Pancreas (tissue), 10 donors: ENCODE results near the gene CD247. TPM values are rescaled to one million over a fixed set of nuclear protein-coding genes. Genes with fewer than 3 reads are reported as not detected.

Source experiments
- ATAC-seq, 4 donors: fragments of 200-7000 bp; cut with Tn5 transposase; one replicate each; pipeline versions ENCODE4 v1.8.0 to v1.9.1; 2020; ENCODE audit warnings: mild to moderate bottlenecking in 4 of 4, moderate library complexity in 4 of 4
- DNase-seq, 6 donors: peaks; one replicate each; pipeline ENCODE4 v3.0.0-alpha.2; 2020
- FAIRE-seq: peaks from 2 replicates; lab custom pipeline; 2012; peaks lifted over from hg19 to GRCh38; lab: Jason Lieb, UNC
- H3K27ac ChIP-seq, 4 donors: fragments of 200-600 bp; sonication (generic); 1 replicate in 3 of 4; 2 replicates in 1 of 4; pipeline versions ENCODE4 v1.5.0 to v1.8.0; 2020
- H3K27me3 ChIP-seq, 4 donors: fragments of 200-600 bp; one replicate each; pipeline ENCODE4 v1.8.0; 2021
- H3K36me3 ChIP-seq, 3 donors: fragments of 200-600 bp; sonication (generic) in 1 of 3; one replicate each; pipeline versions ENCODE4 v1.5.0 to v1.8.0; 2020 to 2021
- H3K4me1 ChIP-seq, 3 donors: fragments of 200-600 bp; one replicate each; pipeline ENCODE4 v1.8.0; 2021
- H3K4me3 ChIP-seq, 4 donors: fragments of 200-600 bp; sonication (generic) in 2 of 4; one replicate each; pipeline versions ENCODE4 v1.5.0 to v1.8.0; 2020 to 2021
- H3K9me3 ChIP-seq, 4 donors: fragments of 200-600 bp; one replicate each; pipeline ENCODE4 v1.8.0; 2021
- CTCF ChIP-seq, 4 donors: fragments of 200-600 bp; sonication (generic) in 3 of 4; IDR thresholded peaks; one replicate each; pipeline versions ENCODE4 v1.5.0 to v1.8.0; 2021; ENCODE audit warnings: antibody characterized with exemption in 4 of 4
- WGBS, 2 donors: extraction: QIAGEN DNeasy Blood & Tissue Kit; methylation state at CpG; one replicate each; pipeline ENCODE4 v1.1.7; 2013; 5-methylcytosine and 5-hydroxymethylcytosine counted together
- intact Hi-C, 3 donors: fragments of 100-400 bp; cut with DNase I; formaldehyde crosslinking; loops; one replicate each; pipeline versions ENCODE4 v1.11.1 to v1.14.2; 2022
- polyA plus RNA-seq, 2 donors: library from polyadenylated mRNA; stranded (reverse); fragments of 200-250 nt; gene quantifications; one replicate each; pipeline ENCODE4 v1.2.3, GENCODE V29; 2013
- total RNA-seq, 6 donors: library from RNA; stranded (reverse); fragmentation: NEBNext Ultra II Directional in 4 of 6; extraction: Animal tissue kit (Norgen Biotek cat#: 25700) in 4 of 6; gene quantifications; one replicate each; pipeline versions ENCODE4 v1.2.1 to v1.2.4, GENCODE V29; 2021 to 2023
- donor health status: healthy with polysubstance abuse.
- donor health status: DM: no; HTN: no; CAD: no; lungs with moderate emphysema.
- donor health status: DM: no; HTN: no; CAD: no.
- donor health status: control.
- donor health status: control.
- donor health status: Bipolar disorder and iron deficiency.
- donor health status: DM: yes; HTN: yes; CAD: no.
- donor health status: DM: no; HTN: no; CAD: no.
- donor health status: DM: no; HTN: no; CAD: no.
- donor health status: DM: yes; HTN: yes; CAD: no.

The CD247 gene
- total and polyA plus RNA-seq, 8 donors, result 0.14 to 0.95 (median 0.56) TPM; not detected in 1

DNA sequence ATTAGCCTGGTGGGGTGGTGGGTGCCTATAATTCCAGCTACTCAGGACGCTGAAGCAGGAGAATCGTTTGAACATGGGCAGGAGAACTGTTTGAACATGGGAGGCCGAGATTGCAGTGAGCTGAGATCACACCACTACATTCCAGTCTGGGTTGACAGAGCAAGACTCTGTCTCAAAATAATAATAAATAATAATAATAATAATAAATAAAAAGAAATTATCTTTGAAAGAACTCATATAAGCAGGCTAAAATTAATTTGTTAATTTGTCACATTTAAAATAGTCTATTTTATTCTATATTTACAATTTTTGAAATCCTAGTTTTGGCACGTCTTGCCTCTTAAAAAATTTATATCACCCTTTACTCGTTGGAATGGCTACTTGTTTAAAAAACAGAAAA lies 27.6 kb downstream of the CD247 start:
- intact Hi-C loops, result no loop called here
- Histone ChIP-seq H3K27ac (no peak overlapping the region), H3K27me3 (peaks cover 0 to 7% (median 0%) of the 10 kb centered on the region in 4 donors), H3K9me3 (no peaks in the 10 kb centered on the region), H3K4me3 (no peak overlapping the region), H3K4me1 (no peaks in the 10 kb centered on the region), H3K36me3 (no peaks in the 10 kb centered on the region)
- no peak for TF ChIP-seq CTCF (IDR thresholded peaks at IDR 0.05)
- WGBS, 2 donors, result 68 to 79% methylated on average over 5 of the region's 5 CpGs
- DNase-seq, result no peak
- no peak for ATAC-seq
- FAIRE-seq, result no peak

- FAIRE-seq, result no peak
- no peak overlapping the region for H3K27ac ChIP-seq
- intact Hi-C loops, result no loop called here
- no peaks in the 10 kb centered on the region for H3K4me1 ChIP-seq
- no peaks in the 10 kb centered on the region for H3K9me3 ChIP-seq
- WGBS, 2 donors, result 83 to 84% methylated on average over 20 of the region's 20 CpGs
- H3K27me3 ChIP-seq, result peaks cover 0 to 7% (median 0%) of the 10 kb centered on the region in 4 donors
- no peak overlapping the region for H3K4me3 ChIP-seq
- H3K36me3 ChIP-seq, result no peaks in the 10 kb centered on the region
- no peak for TF ChIP-seq CTCF (IDR thresholded peaks at IDR 0.05)
- DNase-seq, result no peak
- no peak for ATAC-seq
Observed at GRCh38 chr1:167489571-167490340, 28.6 kb downstream of the CD247 start.

GRCh38 chr1:167488786-167489185 lies 29.5 kb downstream of the CD247 start:
- H3K36me3 ChIP-seq, result no peaks in the 10 kb centered on the region
- intact Hi-C loops, result no loop called here
- no peak overlapping the region for H3K27ac ChIP-seq
- no peak overlapping the region for H3K4me3 ChIP-seq
- 65 to 68% methylated on average over 14 of the region's 14 CpGs for WGBS, 2 donors
- no peak for TF ChIP-seq CTCF (IDR thresholded peaks at IDR 0.05)
- ATAC-seq (no peak), DNase-seq (no peak), FAIRE-seq (no peak)
- H3K4me1 ChIP-seq, result no peaks in the 10 kb centered on the region
- no peaks in the 10 kb centered on the region for H3K9me3 ChIP-seq
- peaks cover 0 to 7% (median 0%) of the 10 kb centered on the region in 4 donors for H3K27me3 ChIP-seq

DNA sequence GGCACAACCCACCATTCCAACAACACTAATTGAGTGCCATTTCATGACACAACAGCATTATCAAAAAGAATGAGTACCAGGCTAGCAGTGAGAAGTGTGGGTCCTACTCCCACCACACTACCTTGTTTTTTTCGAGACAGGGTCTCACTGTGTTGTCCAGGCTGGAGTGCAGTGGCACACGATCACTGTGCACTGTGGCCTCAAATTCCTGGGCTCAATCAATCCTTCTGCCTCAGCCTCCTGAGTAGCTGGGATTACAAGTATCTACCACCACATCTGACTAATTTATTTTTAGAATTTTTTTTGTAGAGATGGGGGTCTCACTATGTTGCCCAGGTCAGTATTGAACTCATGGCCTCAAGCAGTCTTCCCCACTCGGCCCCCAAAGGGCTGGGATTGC lies 30.7 kb downstream of the CD247 start:
- Histone ChIP-seq H3K4me1 (no peaks in the 10 kb centered on the region), H3K36me3 (no peaks in the 10 kb centered on the region), H3K27ac (no peak overlapping the region), H3K27me3 (peaks cover 0 to 7% (median 0%) of the 10 kb centered on the region in 4 donors), H3K9me3 (no peaks in the 10 kb centered on the region), H3K4me3 (no peak overlapping the region)
- 62 to 70% methylated on average over 3 of the region's 3 CpGs for WGBS, 2 donors
- TF ChIP-seq CTCF (IDR thresholded peaks at IDR 0.05), result no peak
- DNase-seq, result no peak
- intact Hi-C loops, result no loop called here
- no peak for FAIRE-seq
- no peak for ATAC-seq
